RPMI7951 (cell line): Measurements from ENCODE around the gene VGLL4. TPM values are rescaled to one million over a fixed set of nuclear protein-coding genes. Genes with fewer than 3 reads are reported as not detected.
"Not testable (repeated sequence)": the region's sequence is repeated elsewhere in the genome, so short reads cannot be mapped to it uniquely, and the experiment has no call there.

Experiments
- DNase-seq: peaks from one replicate; pipeline ENCODE4 v3.0.0-alpha.2; 2012; ENCODE audit warnings: low read depth
- total RNA-seq: library from RNA; depleted of rRNA; stranded (reverse); fragments of >200 nt; shearing (Covaris generic); gene quantifications from 2 replicates; pipeline ENCODE4 v1.2.3, GENCODE V29; 2014

VGLL4 gene
- total RNA-seq, 1 experiment from 2014 or later, result 56.8 TPM

GRCh38 chr3:11532931-11533391 lies 110.8 kb downstream of the VGLL4 start:
- peak; percentile 35 for DNase-seq

- peak; percentile 91 for DNase-seq
Observed at GRCh38 chr3:11530153-11530721, 113.5 kb downstream of the VGLL4 start.

- DNase-seq, result no peak
Observed at GRCh38 chr3:11529281-11529680, 114.4 kb downstream of the VGLL4 start.

DNA sequence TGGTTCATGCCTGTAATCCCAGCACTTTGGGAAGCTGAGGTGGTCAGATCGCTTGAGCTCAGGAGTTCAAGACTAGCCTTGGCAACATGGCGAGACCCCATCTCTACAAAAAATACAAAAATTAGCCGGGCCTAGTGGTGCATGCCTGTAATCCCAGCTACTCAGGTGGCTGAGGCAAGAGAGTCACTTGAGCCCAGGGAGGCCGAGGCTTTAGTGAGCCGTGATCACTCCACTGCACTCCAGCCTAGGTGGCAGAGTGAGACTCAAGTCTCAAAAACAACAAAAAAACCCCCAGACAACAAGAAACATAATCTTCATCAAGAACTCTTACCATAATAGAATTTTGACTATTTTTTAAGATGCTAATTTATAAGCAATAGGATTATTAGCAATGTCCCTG lies 117.6 kb downstream of the VGLL4 start:
- DNase-seq, result not testable (repeated sequence)

DNA sequence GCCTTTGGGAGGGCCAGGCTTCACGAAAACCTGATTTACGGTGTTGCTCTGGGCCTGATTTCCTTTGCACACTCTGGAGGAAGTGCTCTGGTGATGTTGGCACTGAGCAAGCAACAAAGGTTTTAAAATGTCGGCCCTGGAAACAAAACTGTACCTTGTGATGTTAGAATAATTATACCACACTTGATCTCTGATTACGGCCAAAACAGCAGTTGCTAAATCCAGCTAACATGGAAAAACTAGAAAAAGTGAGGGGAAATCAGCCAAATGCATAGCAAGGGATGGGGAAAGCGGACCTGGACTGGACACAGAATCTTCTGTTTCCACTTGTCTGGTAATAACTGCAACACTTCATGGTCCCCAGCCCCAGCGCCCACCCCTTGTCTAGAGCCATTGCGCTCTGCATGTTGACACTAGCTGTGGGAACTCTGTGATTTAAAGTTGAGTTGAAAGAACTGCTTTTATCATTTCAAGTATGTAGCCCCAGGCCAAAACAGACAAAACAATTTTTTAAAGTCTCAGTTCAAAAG lies 120.1 kb downstream of the VGLL4 start:
- no peak for DNase-seq

DNA sequence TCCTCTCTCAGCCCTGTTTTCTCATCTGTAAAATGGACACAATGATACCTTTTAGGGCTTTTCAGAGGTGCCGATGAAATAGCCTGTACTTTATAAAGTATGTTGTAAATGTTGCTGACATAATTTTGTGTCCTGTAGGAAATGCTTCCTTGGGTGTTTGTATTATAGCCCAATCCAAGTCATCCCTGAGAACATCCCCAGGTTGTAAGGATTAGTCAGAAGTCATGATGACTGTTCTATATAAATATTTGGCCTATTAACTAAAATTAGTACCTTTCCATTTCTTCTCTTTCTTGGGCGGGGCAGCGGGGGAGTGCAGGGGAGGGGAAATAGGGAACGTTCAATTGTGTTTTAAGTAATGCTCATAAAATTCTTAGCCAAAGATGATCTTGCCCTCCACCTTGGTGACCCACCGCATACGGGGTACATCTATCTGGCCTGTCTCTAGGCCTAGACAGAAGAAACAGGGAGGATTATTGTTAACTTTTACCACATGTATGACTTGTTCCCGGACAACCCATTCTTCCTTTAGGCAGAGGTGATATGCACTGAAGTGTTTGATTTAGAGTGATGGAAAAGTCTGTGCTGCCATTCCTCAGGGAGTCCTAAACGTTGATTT lies 120.7 kb downstream of the VGLL4 start:
- DNase-seq, result no peak

DNA sequence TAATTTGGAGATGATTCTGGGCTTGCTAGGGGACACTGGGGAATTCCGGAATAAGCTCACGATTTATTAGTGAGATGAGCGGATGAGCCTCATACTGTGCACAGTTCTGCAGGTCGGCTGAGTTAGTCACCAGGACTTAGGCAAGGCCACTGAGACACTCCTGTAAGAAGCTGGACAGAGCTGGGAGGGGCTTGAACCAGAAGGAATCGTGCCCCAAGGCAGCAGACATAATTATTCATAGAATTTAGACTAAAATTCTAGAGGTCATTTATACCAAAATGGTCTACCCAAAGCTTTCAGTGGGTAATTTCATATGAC lies 121.4 kb downstream of the VGLL4 start:
- peak; percentile 65 for DNase-seq

GRCh38 chr3:11521167-11521566 lies 122.5 kb downstream of the VGLL4 start:
- DNase-seq, result no peak

DNA sequence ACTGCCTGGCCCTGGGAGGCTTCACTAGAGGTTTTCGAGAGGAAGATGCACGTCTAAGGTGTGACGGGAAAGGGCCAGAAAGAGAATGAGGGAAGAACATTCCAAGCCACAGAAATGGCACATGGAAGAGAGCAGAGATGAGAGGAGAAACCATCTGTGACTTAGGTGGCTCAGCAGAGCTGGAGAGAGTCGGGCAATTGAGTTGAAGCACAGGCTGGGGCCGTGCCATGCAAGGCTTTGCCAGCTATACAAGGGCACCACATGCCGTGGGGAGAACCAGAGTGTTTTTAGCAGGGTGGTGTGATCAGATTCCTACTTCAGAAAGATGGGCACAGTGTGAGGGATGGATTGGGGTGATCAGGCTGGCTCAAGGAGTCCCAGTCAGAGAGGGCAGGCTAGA lies 126.1 kb downstream of the VGLL4 start:
- no peak for DNase-seq

DNA sequence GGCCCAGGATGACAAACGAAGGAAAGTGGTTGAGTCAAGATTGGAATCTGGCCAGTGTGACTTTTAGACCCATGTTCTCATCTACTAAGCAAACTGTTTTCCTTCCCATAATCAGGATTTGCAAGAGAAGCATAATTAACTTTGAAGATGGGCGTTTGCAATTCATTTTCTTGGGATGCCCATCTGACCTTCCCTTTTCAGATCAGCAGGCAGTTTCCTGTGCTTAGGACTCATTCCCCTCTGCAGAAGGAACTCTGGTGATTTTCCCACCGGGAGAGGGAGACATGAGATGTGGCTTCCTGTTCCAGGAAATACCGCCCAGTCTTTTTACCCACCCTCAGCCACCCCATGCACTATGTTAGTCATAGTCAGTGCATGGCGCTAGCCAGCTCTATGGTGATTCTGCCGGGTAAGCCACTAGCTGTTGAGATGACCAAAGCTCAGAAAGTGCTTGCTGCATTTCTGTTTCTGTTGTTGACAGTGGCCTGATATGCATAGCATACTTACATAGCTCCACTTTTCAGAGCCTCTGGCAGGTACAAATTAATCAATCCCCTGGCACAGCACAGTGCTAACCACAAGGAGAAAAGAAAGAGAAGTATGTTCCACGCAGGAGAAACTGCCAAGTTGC lies 129.4 kb downstream of the VGLL4 start:
- peak; percentile 95 for DNase-seq

DNA sequence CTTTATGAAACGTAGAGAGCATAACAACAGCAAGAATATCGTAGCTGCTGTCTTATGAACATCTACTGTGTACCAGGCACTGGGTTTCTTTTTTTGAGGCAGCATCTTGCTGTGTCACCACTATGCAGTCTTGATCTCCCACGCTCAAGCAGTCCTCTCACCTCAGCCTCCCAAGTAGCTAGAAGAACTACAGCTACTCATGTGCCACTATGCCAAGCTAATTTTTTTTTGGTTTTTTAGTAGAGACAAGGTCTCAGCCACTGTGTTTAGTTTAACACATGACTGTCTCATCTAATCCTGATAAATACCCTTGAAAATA lies 129.9 kb downstream of the VGLL4 start:
- DNase-seq, result no peak

DNA sequence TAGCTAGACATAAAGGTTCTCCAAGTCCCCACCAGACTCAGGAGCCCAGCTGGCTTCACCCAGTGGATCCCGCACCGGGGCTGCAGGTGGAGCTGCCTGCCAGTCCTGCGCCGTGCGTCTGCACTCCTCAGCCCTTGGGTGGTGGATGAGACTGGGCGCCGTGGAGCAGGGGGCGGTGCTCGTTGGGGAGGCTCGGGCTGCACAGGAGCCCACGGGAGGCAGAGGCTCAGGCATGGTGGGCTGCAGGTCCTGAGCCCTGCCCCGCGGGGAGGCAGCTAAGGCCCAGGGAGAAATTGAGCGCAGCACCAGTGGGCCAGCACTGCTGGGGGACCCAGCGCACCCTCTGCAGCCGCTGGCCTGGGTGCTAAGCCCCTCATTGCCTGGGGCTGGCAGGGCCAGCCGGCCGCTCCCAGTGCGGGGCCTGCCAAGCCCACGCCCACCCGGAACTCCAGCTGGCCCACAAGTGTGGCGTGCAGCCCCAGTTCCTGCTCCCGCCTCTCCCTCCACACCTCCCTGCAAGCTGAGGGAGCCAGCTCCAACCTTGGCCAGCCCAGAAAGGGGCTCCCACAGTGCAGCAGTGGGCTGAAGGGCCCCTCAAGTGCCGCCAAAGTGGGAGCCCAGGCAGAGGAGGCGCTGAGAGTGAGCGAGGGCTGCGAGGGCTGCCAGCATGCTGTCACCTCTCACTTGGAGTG lies 130.4 kb downstream of the VGLL4 start:
- DNase-seq, result not testable (repeated sequence)

- not testable (repeated sequence) for DNase-seq
Observed at GRCh38 chr3:11511606-11512005, 132.1 kb downstream of the VGLL4 start.

GRCh38 chr3:11510356-11510755 lies 133.4 kb downstream of the VGLL4 start:
- no peak for DNase-seq

GRCh38 chr3:11510001-11510340 lies 133.7 kb downstream of the VGLL4 start:
- DNase-seq, result no peak

GRCh38 chr3:11509173-11510000 lies 134.3 kb downstream of the VGLL4 start:
- DNase-seq, result peak; percentile 92

- DNase-seq, result no peak
Observed at GRCh38 chr3:11508346-11509172, 135.2 kb downstream of the VGLL4 start.

DNA sequence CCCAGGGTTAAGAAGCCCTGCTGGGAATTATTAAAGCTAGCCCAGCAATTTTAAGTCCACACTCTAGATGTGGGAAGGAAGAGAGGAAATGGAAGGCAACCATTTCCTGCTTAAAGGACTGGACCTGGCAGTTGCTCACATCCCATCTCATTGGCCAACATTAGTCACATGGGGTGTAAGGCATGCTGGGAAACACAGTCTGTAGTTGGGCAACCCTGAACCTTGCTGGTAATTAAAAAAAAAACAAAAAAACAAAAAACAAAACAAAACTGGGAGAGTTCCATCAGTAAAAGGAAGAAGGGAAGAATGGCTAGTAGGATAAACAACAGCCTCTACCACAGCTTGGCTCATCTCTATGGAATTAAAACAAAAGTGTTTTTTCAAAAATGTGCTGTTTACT lies 136.0 kb downstream of the VGLL4 start:
- no peak for DNase-seq
